Adrenal gland (tissue), 12 donors: Measurements from ENCODE around the gene FHOD3. TPM values are rescaled to one million over a fixed set of nuclear protein-coding genes. Genes with fewer than 3 reads are reported as not detected.

ENCODE experiments used
- DNase-seq, 7 donors: peaks; one replicate each; pipeline ENCODE4 v3.0.0-alpha.2; 2019 to 2020
- H3K27ac ChIP-seq, 5 donors: fragments of 200-600 bp; sonication (generic) in 4 of 5; 1 replicate in 3 of 5; 2 replicates in 2 of 5; pipeline versions ENCODE4 v1.5.1 to v1.8.0; 2016 to 2020; ENCODE audit warnings: mild to moderate bottlenecking in 1 of 5
- H3K27me3 ChIP-seq: fragments of 200-600 bp; 2 replicates; pipeline ENCODE4 v1.8.0; 2021
- H3K36me3 ChIP-seq, 2 donors: fragments of 200-600 bp; replicated peaks in 1 of 2; 1 replicate in 1 of 2; 2 replicates in 1 of 2; pipeline versions ENCODE4 v1.5.1 to v1.8.0; 2018 to 2022
- H3K4me1 ChIP-seq, 2 donors: fragments of 200-600 bp; replicated peaks in 1 of 2; 1 replicate in 1 of 2; 2 replicates in 1 of 2; pipeline versions ENCODE4 v1.5.1 to v1.8.0; 2018 to 2021
- H3K4me3 ChIP-seq, 4 donors: fragments of 200-600 bp; sonication (generic) in 3 of 4; one replicate each; pipeline ENCODE4 v1.5.1; 2016 to 2018
- H3K9me3 ChIP-seq, 3 donors: fragments of 200-600 bp; sonication (generic) in 1 of 3; replicated peaks in 1 of 3; 1 replicate in 2 of 3; 2 replicates in 1 of 3; pipeline versions ENCODE4 v1.5.1 to v1.8.0; 2016 to 2021
- CTCF ChIP-seq, 6 experiments: fragments of 450-650 bp in 4 of 6; fragments of 200-600 bp in 2 of 6; sonication (generic) in 1 of 6; IDR thresholded peaks; 1 replicate in 5 of 6; 2 replicates in 1 of 6; pipeline versions ENCODE4 v1.5.1 to v1.8.0; 2016 to 2021; ENCODE audit warnings: antibody characterized with exemption in 6 of 6, mild to moderate bottlenecking in 2 of 6, moderate library complexity in 1 of 6
- POLR2A ChIP-seq, 2 donors: fragments of 450-650 bp; IDR thresholded peaks; one replicate each; pipeline ENCODE4 v1.6.1; 2017; ENCODE audit warnings: antibody characterized with exemption in 2 of 2, mild to moderate bottlenecking in 2 of 2, moderate library complexity in 1 of 2
- WGBS, 4 donors: extraction: QIAGEN DNeasy Blood & Tissue Kit in 2 of 4; methylation state at CpG; one replicate each; pipeline versions ENCODE4 v1.1.5 to v1.1.7; 2013 to 2017; 5-methylcytosine and 5-hydroxymethylcytosine counted together
- intact Hi-C, 2 donors: fragments of 100-400 bp; cut with DNase I; formaldehyde crosslinking; loops; one replicate each; pipeline versions ENCODE4 v1.14.1 to v1.15.0; 2022 to 2023
- polyA plus RNA-seq, 3 donors: library from polyadenylated mRNA; stranded (reverse); fragments of 200-250 nt in 2 of 3; fragments of 350-450 nt in 1 of 3; fragmentation: Illumina TruSeq in 1 of 3; extraction: RNeasy Lipid Tissue Mini Kit (QIAGEN cat#74804) in 1 of 3; gene quantifications; one replicate each; pipeline ENCODE4 v1.2.3, GENCODE V29; 2013 to 2014
- total RNA-seq, 9 donors: library from RNA; depleted of rRNA in 4 of 9; stranded (reverse); fragments of >200 nt in 4 of 9; fragments of 120-200 nt in 1 of 9; fragmentation: NEBNext Ultra II Directional in 1 of 9; extraction: Animal tissue kit (Norgen Biotek cat#: 25700) in 1 of 9; gene quantifications; one replicate each; pipeline versions ENCODE4 v1.1.0 to v1.2.4, GENCODE V29; 2013 to 2023
- donor health status: healthy with polysubstance abuse.
- donor health status: Bipolar disorder and iron deficiency.
- donor health status: DM: yes; HTN: yes; CAD: no.
- donor health status: DM: no; HTN: no; CAD: no.
- donor health status: DM: no; HTN: no; CAD: no.
- donor health status: DM: yes; HTN: yes; CAD: no.

Gene FHOD3
- total and polyA plus RNA-seq, 12 donors = 17.5 to 87.9 (median 48.5) TPM

- Histone ChIP-seq H3K4me1 (no peaks in the 10 kb centered on the region), H3K36me3 (no peaks in the 10 kb centered on the region), H3K4me3 (no peak overlapping the region), H3K9me3 (no peaks in the 10 kb centered on the region), H3K27me3 (no peaks in the 10 kb centered on the region), H3K27ac (no peak overlapping the region)
- intact Hi-C loops = no loop called here
- WGBS, 4 donors = 57 to 68% (median 64%) methylated on average over 2 of the region's 2 CpGs
- TF ChIP-seq CTCF (IDR thresholded peaks at IDR 0.05) = no peak
- TF ChIP-seq POLR2A (IDR thresholded peaks at IDR 0.05) = no peak
- DNase-seq = no peak
These were observed 230.4 kb downstream of the FHOD3 start for GRCh38 chr18:36527740-36528455.

- H3K4me3 ChIP-seq = no peak overlapping the region
- no peaks in the 10 kb centered on the region for H3K27me3 ChIP-seq
- no peaks in the 10 kb centered on the region for H3K36me3 ChIP-seq
- no peak overlapping the region for H3K27ac ChIP-seq
- WGBS, 4 donors = 91 to 95% (median 94%) methylated on average over 8 of the region's 8 CpGs
- intact Hi-C loops = no loop called here
- no peak for DNase-seq
- TF ChIP-seq CTCF (IDR thresholded peaks at IDR 0.05) (no peak), POLR2A (IDR thresholded peaks at IDR 0.05) (no peak)
- no peaks in the 10 kb centered on the region for H3K9me3 ChIP-seq
- no peaks in the 10 kb centered on the region for H3K4me1 ChIP-seq
These were observed 232.2 kb downstream of the FHOD3 start for GRCh38 chr18:36529747-36530146.

- Histone ChIP-seq H3K4me3 (no peak overlapping the region), H3K4me1 (no peaks in the 10 kb centered on the region), H3K36me3 (no peaks in the 10 kb centered on the region), H3K27ac (no peak overlapping the region), H3K9me3 (no peaks in the 10 kb centered on the region), H3K27me3 (no peaks in the 10 kb centered on the region)
- DNase-seq = no peak
- intact Hi-C loops = no loop called here
- TF ChIP-seq CTCF (IDR thresholded peaks at IDR 0.05) = no peak
- TF ChIP-seq POLR2A (IDR thresholded peaks at IDR 0.05) = no peak
- 86 to 96% (median 92%) methylated on average over 3 to 4 of the region's 4 CpGs for WGBS, 4 donors
These were observed 233.3 kb downstream of the FHOD3 start for GRCh38 chr18:36530676-36531405.

GRCh38 chr18:36531636-36532035, 234.1 kb downstream of the FHOD3 start:
- intact Hi-C loops = no loop called here
- no peak for DNase-seq
- Histone ChIP-seq H3K4me1 (no peaks in the 10 kb centered on the region), H3K36me3 (no peaks in the 10 kb centered on the region), H3K4me3 (no peak overlapping the region), H3K27ac (no peak overlapping the region), H3K9me3 (no peaks in the 10 kb centered on the region), H3K27me3 (no peaks in the 10 kb centered on the region)
- WGBS, 4 donors = 83 to 96% (median 94%) methylated on average over 6 to 7 of the region's 7 CpGs
- no peak for TF ChIP-seq CTCF (IDR thresholded peaks at IDR 0.05)
- TF ChIP-seq POLR2A (IDR thresholded peaks at IDR 0.05) = no peak
